Prostate gland (tissue), 2 donors: Measurements from ENCODE around the gene CTBP1.

Experiments used
- POLR2A ChIP-seq: fragments of 450-650 bp; IDR thresholded peaks from one replicate; pipeline ENCODE4 v1.6.1; 2016; ENCODE audit warnings: antibody characterized with exemption, mild to moderate bottlenecking
- POLR2AphosphoS5 ChIP-seq: sonication (generic); formaldehyde crosslinking; IDR thresholded peaks from one replicate; pipeline ENCODE4 v1.6.1; 2017; ENCODE audit warnings: antibody characterized with exemption
- TF ChIP-seq, protein P1 (sequence below), 4 experiments: fragments of 200-600 bp in 2 of 4; fragments of 450-650 bp in 2 of 4; sonication (generic) in 2 of 4; IDR thresholded peaks; 1 replicate in 3 of 4; 2 replicates in 1 of 4; pipeline ENCODE4 v1.5.1; 2016 to 2019; ENCODE audit warnings: antibody characterized with exemption in 4 of 4, mild to moderate bottlenecking in 2 of 4, moderate library complexity in 2 of 4

GRCh38 chr4:1180663-1181062 lies 68.3 kb downstream of the CTBP1 start:
- no peak for TF ChIP-seq POLR2AphosphoS5
- TF ChIP-seq, protein P1, sequence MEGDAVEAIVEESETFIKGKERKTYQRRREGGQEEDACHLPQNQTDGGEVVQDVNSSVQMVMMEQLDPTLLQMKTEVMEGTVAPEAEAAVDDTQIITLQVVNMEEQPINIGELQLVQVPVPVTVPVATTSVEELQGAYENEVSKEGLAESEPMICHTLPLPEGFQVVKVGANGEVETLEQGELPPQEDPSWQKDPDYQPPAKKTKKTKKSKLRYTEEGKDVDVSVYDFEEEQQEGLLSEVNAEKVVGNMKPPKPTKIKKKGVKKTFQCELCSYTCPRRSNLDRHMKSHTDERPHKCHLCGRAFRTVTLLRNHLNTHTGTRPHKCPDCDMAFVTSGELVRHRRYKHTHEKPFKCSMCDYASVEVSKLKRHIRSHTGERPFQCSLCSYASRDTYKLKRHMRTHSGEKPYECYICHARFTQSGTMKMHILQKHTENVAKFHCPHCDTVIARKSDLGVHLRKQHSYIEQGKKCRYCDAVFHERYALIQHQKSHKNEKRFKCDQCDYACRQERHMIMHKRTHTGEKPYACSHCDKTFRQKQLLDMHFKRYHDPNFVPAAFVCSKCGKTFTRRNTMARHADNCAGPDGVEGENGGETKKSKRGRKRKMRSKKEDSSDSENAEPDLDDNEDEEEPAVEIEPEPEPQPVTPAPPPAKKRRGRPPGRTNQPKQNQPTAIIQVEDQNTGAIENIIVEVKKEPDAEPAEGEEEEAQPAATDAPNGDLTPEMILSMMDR (IDR thresholded peaks at IDR 0.05): no peak
- TF ChIP-seq POLR2A: no peak
